Body of pancreas (tissue), 4 donors: ENCODE results near the gene GOLT1A. TPM values are rescaled to one million over a fixed set of nuclear protein-coding genes. Genes with fewer than 3 reads are reported as not detected.

Experiments
- ATAC-seq: fragments of 150-250 bp; one replicate; pipeline ENCODE4 v1.9.1; 2016
- DNase-seq, 4 donors: peaks; one replicate each; pipeline ENCODE4 v3.0.0-alpha.2; 2019
- H3K27ac ChIP-seq, 4 donors: fragments of 200-600 bp; sonication (generic); 1 replicate in 3 of 4; 2 replicates in 1 of 4; pipeline versions ENCODE4 v1.5.1 to v1.6.1; 2016 to 2019; ENCODE audit warnings: mild to moderate bottlenecking in 1 of 4, mixed read lengths in 1 of 4, moderate library complexity in 1 of 4
- H3K27me3 ChIP-seq, 2 donors: fragments of 200-600 bp; sonication (generic); one replicate each; pipeline ENCODE4 v1.6.0; 2016; ENCODE audit warnings: mild to moderate bottlenecking in 1 of 2
- H3K36me3 ChIP-seq, 2 donors: fragments of 200-600 bp; sonication (generic); replicated peaks in 1 of 2; 2 replicates each; pipeline ENCODE4 v1.5.1; 2016; ENCODE audit warnings: low read depth in 2 of 2; ENCODE audit not compliant: insufficient read depth in 1 of 2
- H3K4me1 ChIP-seq: fragments of 200-600 bp; sonication (generic); one replicate; pipeline ENCODE4 v1.6.0; 2016
- H3K4me3 ChIP-seq, 2 donors: fragments of 200-600 bp; sonication (generic); 1 replicate in 1 of 2; 2 replicates in 1 of 2; pipeline ENCODE4 v1.5.1; 2016 to 2019
- H3K9me3 ChIP-seq, 3 donors: fragments of 200-600 bp; sonication (generic); 1 replicate in 2 of 3; 2 replicates in 1 of 3; pipeline ENCODE4 v1.5.1; 2016
- CTCF ChIP-seq, 7 experiments: fragments of 450-650 bp in 4 of 7; fragments of 200-600 bp in 3 of 7; sonication (generic) in 3 of 7; IDR thresholded peaks; one replicate each; pipeline ENCODE4 v1.5.1; 2016 to 2019; ENCODE audit warnings: antibody characterized with exemption in 7 of 7
- POLR2A ChIP-seq, 3 donors: fragments of 450-650 bp; IDR thresholded peaks; one replicate each; pipeline ENCODE4 v1.6.1; 2016; ENCODE audit warnings: antibody characterized with exemption in 3 of 3, mild to moderate bottlenecking in 2 of 3
- WGBS, 2 donors: methylation state at CpG; one replicate each; pipeline ENCODE4 v1.1.5; 2017; 5-methylcytosine and 5-hydroxymethylcytosine counted together
- intact Hi-C: fragments of 100-400 bp; cut with DNase I; formaldehyde crosslinking; loops from one replicate; pipeline ENCODE4 v1.15.1; 2023
- total RNA-seq, 2 donors: library from RNA; depleted of rRNA; stranded (reverse); fragments of >200 nt; gene quantifications; one replicate each; pipeline ENCODE4 v1.1.0, GENCODE V29; 2016

GOLT1A gene
- total RNA-seq, 2 donors from 2014 or later = 6.5 TPM; not detected in 1

- H3K36me3 ChIP-seq = no peaks in the 10 kb centered on the region
- no peaks in the 10 kb centered on the region for H3K27me3 ChIP-seq
- DNase-seq = peak in 1 of 4 donors; percentile 42
- 83 to 85% methylated on average over 9 to 12 of the region's 12 CpGs for WGBS, 2 donors
- intact Hi-C loops = no loop called here
- H3K27ac ChIP-seq = no peak overlapping the region
- H3K4me3 ChIP-seq = no peak overlapping the region
- no peaks in the 10 kb centered on the region for H3K9me3 ChIP-seq
- no peak for TF ChIP-seq POLR2A (IDR thresholded peaks at IDR 0.05)
- no peak for TF ChIP-seq CTCF (IDR thresholded peaks at IDR 0.05)
- H3K4me1 ChIP-seq = no peaks in the 10 kb centered on the region
- peak; percentile 33 for ATAC-seq
Measured at GRCh38 chr1:204250428-204251030, 36.7 kb upstream of the GOLT1A start.

DNA sequence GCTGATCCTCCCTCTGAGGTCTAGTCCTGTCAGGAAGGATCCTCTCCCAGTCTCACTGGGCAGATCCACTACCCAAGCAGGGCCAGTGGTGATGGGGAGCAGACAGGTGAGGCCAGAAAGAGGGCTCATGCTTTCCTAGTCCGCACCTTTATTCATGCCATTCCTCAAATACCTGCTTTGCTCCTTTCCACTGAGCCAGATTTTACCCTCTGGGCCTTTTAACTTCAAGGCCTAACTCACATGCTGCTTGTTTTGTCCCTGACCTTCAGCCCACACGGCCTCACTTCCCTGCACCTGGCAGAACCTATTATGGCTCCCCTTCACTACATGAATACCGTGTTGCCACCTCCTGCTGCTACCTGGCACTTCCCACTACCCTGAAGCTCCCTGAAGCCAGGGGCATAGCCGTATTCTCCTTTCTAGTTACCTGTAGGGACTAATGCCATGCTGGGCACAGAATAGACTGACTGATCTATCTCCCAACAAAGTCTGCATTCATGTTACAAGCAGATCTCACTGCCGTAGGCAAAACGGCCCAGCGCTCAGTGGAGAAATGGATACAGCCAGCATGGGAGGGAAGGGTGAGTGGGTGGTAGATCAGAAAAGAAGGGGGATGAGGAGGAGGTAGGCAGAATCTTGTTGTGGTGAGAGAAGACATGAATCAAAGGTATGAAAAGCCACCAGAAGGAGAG, 36.1 kb upstream of the GOLT1A start:
- Histone ChIP-seq H3K9me3 (no peaks in the 10 kb centered on the region), H3K36me3 (no peaks in the 10 kb centered on the region), H3K27me3 (no peaks in the 10 kb centered on the region), H3K4me1 (no peaks in the 10 kb centered on the region), H3K4me3 (no peak overlapping the region), H3K27ac (no peak overlapping the region)
- TF ChIP-seq POLR2A (IDR thresholded peaks at IDR 0.05) (no peak), CTCF (IDR thresholded peaks at IDR 0.05) (no peak)
- intact Hi-C loops = no loop called here
- DNase-seq = no peak
- WGBS, 2 donors = 64 to 70% methylated on average over 7 of the region's 7 CpGs
- ATAC-seq = no peak

- H3K4me3 ChIP-seq = no peak overlapping the region
- DNase-seq (no peak), ATAC-seq (no peak)
- no peak overlapping the region for H3K27ac ChIP-seq
- TF ChIP-seq CTCF (IDR thresholded peaks at IDR 0.05) (no peak), POLR2A (IDR thresholded peaks at IDR 0.05) (no peak)
- H3K4me1 ChIP-seq = no peaks in the 10 kb centered on the region
- H3K9me3 ChIP-seq = no peaks in the 10 kb centered on the region
- WGBS, 2 donors = 100% methylated on average over 2 to 3 of the region's 3 CpGs
- no peaks in the 10 kb centered on the region for H3K36me3 ChIP-seq
- no peaks in the 10 kb centered on the region for H3K27me3 ChIP-seq
- intact Hi-C loops = no loop called here
Measured at GRCh38 chr1:204248954-204249353, 35.2 kb upstream of the GOLT1A start.

GRCh38 chr1:204246876-204247275, 33.1 kb upstream of the GOLT1A start:
- DNase-seq (no peak), ATAC-seq (no peak)
- Histone ChIP-seq H3K4me3 (no peak overlapping the region), H3K9me3 (no peaks in the 10 kb centered on the region), H3K36me3 (peaks cover 0 to 2% of the 10 kb centered on the region in 2 donors), H3K4me1 (no peaks in the 10 kb centered on the region), H3K27me3 (no peaks in the 10 kb centered on the region), H3K27ac (no peak overlapping the region)
- intact Hi-C loops = no loop called here
- no peak for TF ChIP-seq CTCF (IDR thresholded peaks at IDR 0.05)
- no peak for TF ChIP-seq POLR2A (IDR thresholded peaks at IDR 0.05)
- WGBS, 2 donors = 94 to 95% methylated on average over 4 of the region's 4 CpGs

DNA sequence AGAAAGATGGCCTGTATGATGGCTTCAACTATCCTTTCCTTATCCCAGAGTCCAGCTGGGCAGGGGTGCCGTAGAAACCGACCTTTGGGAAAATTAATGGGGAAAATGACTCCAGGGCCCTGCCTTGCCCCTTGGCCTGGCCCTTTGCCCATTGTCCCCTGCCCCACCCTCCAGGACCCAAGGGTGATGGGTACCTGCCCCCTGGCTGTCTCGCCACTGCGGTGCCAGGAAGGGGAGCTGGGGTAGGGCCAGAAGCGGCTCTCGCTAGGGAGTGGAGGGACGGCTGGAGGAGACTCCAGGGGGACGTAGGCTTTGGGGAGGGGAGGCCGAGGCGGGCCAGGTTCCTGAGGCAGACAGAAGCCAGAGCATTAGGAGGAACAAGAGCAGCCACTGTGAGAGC, 29.1 kb upstream of the GOLT1A start:
- WGBS, 2 donors = 92 to 97% methylated on average over 7 to 10 of the region's 10 CpGs
- TF ChIP-seq CTCF (IDR thresholded peaks at IDR 0.05) = no peak
- no peak for TF ChIP-seq POLR2A (IDR thresholded peaks at IDR 0.05)
- H3K27ac ChIP-seq = no peak overlapping the region
- no peaks in the 10 kb centered on the region for H3K4me1 ChIP-seq
- DNase-seq (no peak), ATAC-seq (no peak)
- H3K36me3 ChIP-seq = peaks cover 0 to 2% of the 10 kb centered on the region in 2 donors
- no peak overlapping the region for H3K4me3 ChIP-seq
- intact Hi-C loops = no loop called here
- H3K27me3 ChIP-seq = no peaks in the 10 kb centered on the region
- no peaks in the 10 kb centered on the region for H3K9me3 ChIP-seq
